NCI-H345 (cell line): ENCODE results near the gene LCAT.
"Not testable (repeated sequence)": the region's sequence is repeated elsewhere in the genome, so short reads cannot be mapped to it uniquely, and the experiment has no call there.

Source experiments
- DNase-seq: peaks from one replicate; lab custom pipeline; 2025; lab: John Stamatoyannopoulos, UW

The LCAT gene

DNA sequence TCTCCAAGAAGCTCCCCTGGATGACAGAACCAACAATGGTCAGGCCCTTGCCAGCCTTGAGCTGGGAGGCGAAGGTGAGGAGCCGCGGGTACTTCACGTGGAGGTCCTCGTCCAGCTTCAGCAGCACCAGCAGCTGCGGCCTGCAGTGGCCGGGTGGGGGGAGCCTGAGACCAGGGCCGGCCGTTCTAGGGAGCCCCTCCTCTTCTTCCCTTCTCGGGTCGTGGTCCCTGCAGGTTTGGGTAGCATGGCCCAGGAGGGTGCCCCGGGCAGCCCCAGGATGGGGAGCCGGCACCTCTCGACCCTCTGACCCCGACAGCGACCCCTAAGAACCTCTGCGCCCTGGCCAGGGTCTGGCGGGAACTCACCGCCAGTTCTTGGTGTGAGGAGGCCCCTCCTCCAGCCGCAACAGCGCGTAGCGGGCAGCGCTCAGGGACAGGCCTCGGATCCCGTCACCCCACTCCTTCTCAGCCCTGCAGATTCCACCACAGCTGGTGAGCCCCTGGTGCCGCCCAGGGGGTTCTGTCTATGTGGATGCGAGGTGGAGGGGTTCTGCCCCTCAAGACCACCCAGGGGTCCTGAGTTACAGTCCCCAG is 3.1 kb upstream of the LCAT start:
- no peak for DNase-seq

DNA sequence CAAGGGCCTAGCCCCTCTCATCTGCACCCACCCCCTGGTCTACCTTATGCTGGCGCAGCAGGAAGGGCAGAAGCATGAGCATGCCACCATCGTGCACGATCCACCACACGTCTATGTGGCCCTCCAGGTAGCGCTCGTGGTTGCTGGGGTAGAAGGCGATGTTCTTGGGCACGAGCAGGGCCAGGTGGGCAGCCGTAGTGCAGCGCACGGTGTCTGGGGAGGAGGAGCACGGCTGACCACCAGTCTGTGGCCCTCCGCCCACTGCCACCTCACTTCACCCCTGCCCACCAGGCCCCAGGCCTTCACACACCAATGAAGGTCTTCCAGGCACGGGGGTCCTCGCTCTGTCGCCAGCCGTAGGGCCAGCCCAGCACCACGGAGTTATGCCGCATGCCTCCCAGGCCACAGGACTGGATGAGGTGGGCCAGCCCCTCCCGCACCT is 2.2 kb upstream of the LCAT start:
- DNase-seq: no peak

DNA sequence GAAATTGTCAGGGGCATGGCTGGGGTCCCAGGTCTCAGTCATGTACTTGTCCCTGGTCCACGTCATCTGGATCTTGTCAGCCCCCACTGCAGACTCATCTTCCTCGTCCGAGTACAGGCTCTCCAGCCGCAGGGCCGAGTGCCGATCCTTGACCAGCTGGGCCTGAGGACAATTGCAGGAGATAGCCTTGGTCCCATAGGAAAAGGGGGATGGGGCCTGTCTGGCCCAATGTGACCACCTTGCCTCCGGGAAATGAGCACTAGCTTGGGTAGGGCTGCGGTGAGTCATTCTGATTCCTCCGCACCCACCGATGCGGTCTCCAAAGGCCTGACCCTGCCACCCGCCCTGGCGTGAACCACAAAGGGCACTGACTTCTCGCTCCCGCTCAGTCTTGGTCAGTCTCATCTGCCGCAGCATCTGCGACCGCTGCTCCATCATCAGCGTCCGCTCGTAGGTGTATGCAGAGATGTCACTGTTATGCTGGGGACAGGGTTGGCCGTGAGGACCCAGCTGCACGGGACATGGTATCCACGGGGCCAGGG is 1.5 kb upstream of the LCAT start:
- no peak for DNase-seq

DNA sequence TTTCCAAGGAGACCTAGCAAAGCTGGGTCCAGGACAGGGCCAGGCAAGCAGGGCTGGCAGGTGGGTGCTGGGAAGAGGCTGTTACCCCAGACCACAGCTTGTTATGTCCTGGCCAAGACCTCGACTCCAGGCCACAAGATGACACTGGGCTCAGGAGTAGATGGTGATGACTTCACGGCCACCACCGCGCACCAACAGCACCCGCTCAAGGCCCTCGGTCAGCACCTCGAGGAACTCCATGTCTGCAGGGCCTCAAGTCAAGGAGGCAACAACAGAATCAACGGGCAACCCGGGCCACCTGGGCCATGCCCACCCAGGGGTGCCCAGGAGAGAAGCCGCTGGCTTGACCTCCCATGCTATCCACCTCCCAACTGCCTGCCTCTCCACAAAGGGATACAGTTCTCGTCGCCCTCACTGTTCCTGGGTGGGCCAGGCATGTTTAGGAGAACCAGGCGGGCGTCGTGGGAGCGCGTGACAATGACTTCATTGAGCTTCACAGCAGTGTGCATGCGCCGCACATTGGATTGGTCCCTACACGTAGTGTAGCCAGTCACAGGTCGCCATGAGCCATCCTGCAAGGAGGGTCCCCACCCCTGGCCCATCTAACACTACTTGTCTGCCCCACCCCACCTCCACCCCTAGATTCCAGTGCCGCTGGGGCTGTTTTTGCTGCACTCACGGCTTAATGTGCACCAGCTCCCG is 921 bp upstream of the LCAT start:
- DNase-seq: no peak

DNA sequence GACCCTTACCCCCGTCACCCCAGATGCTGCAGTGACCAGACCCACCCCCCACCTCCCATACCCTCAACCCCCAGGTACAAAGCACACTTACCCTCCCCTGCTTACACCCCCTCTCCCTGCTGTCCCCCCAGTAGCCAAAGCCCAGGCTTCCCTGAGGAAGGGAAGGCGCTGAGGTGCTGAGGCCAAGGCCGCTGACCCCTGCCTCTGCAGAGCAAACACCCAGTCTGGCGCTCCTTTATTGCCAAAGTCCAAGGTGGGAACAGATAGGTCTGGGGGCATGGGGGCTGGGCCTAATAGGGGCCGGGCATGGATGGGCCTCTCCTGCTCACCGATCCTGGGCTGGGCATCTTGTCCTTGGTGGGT is 683 bp downstream of the LCAT start:
- no peak for DNase-seq

DNA sequence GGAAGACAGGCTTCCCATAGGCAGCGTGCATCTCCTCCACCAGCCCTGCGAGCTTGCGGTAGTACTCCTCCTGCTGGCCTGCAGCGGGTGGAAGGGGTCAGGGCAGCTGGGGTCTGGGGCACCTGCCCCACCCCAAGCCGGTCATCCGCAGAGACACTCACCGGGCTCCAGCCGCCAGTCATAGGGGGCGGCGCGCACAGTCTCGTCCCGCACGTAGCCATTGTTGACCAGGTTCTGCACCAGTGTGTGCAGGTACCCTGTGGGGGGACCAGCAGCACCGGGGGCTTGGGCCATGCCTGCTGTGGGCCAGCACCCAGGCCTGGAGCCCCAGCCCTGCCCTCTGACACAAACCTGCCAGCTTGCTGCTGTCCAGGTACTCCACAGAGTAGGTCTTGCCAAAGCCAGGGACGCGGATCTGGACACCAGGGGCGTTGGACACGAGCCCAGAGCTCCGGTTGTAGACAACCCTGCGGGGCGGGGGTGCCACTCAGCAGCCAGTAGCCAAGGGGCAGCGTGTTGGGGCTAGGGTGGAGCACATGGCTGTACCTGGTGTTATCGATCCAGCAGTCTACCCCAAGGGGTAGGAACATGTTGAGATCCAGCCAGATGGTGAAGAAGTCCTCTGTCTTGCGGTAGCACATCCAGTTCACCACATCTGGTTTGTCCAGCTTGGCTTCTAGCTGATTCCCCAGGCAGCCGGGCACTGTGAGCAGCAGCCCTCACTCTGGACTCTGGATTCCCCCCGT is 1.2 kb downstream of the LCAT start:
- DNase-seq: no peak

DNA sequence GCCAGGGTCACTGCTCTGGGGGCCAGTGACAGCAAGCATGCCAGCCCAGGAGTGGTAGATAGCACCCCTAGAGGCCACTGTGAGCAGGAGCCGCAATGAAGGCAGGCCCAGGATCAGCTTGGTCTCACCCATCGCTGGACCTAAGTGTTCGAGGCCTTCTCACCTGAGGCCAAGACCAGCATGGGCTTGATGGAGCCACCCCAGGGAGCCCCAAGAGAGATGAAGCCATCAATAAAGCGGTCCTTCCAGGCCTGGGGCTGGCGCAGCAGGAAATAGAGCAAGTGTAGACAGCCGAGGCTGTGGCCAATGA is 1.8 kb downstream of the LCAT start:
- no peak for DNase-seq

DNA sequence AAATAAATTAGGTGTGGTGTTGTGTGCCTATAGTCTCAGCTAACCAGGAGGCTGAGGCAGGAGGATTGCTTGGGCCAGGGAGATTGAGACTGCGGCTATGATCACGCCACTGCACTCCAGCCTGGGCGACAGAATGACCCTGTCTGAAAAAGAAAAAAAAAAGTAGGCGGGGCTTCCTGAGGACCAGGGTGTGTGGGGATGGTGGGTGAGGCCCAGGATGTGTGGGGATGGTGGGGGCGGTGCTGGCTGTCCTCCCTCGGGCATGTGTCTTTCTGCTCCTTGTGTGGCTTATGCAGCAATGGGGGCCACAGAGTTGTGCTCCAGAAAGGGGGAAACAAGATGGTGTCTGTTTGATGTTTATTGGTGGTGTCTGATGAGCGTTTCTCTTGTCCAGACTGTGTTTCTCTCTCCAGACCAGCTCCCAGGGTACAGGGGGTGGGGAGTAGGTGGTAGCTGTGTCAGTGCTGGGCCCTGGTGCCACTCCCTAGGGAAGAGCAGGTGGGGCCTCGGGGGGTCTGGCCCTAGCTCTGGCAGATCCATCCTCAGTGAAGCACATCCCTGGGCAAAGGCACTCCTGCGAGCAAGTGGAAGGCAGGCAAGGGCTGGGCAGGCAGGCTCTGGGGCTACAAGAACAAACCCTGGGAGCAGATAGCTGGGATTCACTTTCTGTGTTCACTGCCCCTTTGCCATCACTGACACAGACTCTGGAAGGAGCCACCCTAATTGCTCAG is 2.3 kb downstream of the LCAT start:
- DNase-seq: no peak

DNA sequence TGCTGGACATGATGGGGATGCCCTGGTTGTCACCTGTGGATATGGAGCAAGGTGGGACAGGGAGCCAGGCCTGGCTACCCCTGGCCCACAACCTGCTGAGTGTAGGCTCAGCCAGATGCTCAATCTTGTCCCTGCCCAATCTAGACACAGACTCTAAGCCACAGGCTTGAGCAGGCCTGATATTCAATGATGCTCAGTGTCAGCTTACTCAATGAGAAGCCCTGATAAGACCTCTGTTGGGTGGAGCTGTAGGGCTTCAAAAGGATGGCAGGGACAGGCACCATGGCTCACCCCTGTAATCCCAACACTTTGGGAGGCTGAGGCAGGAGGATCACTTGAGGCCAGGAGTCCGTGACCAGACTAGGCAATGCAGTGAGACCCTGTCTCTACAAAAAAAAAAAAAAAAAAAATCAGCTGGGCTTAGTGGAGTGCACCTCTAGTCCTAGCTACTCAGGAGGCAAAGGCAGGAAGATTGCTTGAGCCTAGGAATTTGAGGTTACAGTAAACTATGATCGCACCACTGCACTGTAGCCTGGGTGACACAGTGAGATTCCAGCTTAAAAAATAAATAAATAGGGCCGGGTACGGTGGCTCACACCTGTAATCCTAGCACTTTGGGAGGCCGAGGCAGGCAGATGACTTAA is 3.4 kb downstream of the LCAT start:
- DNase-seq: no peak

DNA sequence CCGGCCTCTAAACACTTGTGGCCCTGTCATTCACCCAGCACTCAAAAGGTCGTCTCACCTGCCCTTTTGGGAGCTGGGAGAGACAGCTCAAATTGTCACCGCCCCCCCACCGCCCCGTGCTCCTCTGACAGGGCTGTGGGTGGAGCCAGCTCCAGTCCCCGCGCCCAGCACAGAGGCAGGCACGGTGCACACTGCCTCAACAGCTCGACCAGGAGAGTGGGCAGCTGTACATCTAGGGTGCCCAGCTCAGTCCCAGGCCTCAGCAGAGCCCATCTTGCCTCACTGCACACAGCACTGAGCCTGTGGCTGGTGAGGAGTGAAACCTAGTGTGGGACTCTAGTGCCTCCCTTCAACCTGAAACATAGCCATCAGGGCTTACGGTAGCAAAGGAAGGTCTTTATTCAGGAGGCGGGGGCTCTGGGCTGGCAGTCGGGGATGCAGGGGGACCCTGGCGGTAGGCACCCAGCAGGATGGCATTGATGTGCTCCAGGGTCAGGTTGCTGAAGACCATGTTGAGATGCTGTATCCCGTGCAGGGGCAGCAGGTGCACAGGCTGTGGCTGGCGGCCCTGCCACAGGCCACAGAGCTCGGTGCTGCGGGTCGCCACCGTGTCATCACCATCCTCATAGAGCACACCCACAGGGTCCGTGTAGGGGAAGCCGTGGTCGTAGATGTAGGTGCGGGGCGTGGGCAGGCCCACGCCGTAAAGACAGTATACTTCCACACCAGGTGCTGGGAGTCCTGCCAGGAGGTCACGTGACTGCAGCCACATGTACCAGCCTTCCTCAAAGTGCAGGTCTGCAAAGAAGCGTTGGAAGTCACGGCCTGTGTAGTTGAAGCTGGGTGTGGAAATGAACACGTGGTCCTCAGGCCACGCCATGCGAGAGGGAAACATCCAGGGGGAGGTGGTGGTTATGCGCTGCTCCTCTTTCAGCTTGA is 4.1 kb downstream of the LCAT start:
- DNase-seq: no peak

DNA sequence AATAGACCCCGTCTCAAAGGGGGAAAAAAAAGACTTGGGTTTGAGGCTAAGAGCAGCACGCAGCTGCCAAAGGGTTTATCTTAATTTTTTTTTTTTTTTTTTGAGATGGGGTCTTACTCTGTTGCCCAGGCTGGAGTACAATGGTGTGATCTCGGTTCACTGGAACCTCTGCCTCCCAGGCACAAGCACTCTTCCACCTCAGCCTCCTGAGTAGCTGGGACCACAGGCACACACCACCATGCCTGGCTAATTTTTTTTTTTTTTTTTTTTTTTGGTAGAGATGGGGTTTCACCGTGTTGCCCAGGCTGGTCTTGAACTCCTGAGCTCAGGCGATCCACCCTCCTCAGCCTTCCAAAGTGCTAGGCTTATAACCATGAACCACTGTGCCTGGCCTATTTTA is 6.2 kb downstream of the LCAT start:
- DNase-seq: not testable (repeated sequence)

DNA sequence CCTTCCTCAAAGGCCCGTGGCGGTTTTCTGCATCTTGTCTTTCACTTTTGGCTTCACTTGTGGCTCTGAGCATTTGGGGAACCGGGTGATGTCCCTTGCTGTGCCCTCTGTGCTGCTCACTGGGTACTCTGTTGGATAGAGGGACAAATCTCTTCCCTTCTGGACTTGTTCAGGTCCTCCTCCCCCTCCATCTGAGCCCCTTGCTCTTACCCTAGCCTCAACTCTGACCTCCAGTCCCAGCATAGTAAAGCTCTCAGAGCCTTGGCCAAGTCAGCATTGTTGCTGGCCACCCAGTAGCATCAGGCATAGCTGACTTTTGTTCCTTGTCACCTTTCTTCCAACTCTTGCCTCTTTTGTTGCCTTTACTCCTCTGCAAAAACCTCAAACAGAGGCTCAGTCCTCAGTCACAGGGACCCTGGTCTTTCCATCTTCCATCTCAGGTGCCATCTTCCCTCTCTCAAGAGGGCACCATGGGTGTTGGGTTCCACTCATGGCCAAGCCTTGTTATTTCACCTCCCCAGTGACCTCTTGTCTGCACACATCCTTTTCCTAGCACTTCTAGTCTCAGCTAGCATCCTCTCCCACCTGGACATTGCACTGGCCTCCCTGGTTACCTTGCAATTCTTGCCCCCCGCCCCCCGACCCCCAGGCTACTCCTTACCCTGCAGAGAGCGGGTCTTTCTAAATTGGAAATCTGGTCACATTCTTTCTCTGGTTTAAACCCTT is 6.9 kb downstream of the LCAT start:
- peak; percentile 16 for DNase-seq

DNA sequence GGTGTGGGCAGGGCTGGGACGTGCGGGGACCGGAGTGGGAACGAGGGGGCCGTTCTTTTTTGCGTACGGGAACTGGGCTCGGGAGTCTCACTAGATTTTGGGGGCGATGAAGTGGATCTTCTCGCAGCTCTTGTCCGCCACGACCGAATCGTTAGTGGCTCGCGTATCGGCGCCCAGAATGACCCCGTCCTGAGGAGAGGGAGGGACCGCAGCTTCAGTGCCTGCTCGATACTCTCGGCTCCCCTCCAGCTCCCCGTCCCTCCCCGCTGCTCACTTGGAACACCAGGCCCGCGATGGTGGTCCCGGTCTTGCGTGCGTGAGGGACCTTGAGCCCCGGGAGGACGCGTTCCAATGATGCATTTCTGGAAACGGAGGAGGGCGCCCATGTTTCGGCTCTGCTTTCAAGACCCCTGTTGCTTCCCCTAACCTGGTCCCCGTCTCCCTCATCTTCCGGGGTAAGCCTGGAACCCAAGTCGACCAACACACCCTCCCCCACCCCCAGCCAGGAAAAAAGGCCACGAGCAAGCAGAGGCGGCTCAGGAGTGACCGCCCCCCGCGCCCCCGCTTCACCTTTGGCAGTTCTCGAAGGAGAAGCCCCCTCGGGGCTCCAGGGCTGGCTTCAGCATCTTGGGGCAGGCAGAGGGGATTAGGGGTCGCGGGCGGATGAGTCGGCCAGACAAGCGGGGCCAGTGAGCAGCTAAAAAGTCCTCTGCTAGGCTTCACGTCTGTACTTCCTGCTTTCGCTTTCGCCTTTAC is 7.6 kb downstream of the LCAT start, which contains the start of gene PSMB10:
PSMB10 (minus strand) TSS at position 727 of the 756 bp plus-strand sequence; CDS start at position 626, 101 bp downstream.
- DNase-seq: no peak

DNA sequence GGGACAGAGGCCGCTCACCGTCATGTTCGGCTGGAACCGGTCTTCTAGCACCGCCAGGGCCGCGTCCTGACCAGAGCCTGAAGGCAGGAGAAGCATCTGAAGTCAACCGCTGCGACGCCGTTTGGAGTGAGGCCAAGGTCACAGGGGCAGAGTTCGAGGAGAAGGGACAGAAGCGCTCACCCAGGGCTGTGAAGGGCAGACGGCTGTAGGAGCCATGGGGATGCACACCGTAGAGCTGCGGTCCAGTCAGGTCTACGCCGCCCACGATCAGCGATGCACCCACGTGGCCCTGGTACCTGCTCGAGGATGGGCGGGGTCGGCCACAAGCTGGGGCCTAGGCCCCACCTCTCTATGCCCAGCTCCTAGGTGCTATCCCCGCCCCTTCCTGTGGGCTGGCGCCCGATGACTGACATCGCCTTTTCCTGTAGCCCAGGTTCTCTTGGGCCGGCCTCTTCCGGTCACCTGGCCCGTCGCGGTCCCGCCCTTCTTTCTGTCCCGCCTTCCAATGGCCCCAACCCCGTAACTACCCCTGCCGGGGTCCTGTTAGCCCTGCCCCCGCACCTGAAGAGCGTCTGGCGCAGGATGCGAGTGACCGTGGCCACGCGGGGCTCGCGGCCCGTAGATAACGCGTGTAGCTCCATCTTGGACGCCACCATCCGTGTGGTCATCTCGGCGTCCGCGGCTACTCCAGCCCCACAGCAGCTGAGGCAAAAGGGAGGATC is 8.4 kb downstream of the LCAT start:
- peak; percentile 96 for DNase-seq

DNA sequence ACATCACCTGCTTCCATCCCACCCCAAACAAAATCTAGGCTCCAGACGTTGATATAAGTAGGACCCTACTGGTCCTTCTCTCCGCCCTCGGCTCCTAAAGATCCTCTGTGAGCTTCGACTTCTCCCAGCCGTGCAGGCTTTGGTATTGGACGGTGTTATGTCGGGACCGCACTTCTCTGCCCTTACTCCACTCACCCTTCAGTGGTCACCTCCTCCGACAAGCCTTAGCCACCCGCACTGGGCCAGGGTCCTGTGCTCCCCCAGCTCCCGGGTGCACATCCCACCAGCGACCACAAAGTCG is 8.9 kb downstream of the LCAT start:
- DNase-seq: no peak

DNA sequence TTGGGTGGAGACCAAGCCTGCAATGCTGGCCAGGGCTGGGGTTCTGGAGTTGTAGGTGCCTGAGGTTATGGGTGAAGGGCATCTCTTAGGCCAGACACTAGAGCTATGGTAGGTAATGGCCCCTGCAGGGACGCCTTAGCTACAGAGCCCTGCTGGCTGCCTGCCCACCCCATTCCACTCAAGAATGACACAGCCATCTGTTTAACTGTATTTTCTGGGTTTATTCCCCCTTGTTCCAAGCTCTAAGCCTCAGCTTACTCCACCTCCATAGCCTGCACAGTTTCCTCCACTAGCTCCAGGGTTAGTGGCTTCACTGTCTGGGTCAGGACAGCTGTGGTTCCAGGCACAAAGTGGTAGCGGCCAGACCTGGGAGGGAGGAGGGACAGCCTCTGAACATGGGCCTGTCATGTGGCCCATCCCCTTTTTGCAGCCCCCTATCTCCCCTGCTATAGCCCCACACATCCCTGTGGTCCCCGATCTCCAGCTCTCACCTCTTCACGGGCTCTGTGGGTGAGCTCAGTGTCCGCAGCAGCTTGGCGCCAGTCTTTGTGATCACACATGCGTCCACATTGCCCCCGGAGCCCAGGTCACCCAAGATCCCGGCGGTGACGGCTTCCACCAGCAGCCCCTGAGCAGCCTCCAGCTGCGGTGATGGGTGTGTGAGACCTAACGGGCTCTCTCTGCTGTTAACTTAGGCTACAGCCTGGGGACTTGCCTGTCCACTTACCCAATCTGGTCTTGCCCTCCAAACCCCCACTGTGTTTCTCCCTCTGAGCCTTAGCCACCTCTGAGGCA is 9.4 kb downstream of the LCAT start:
- DNase-seq: no peak

DNA sequence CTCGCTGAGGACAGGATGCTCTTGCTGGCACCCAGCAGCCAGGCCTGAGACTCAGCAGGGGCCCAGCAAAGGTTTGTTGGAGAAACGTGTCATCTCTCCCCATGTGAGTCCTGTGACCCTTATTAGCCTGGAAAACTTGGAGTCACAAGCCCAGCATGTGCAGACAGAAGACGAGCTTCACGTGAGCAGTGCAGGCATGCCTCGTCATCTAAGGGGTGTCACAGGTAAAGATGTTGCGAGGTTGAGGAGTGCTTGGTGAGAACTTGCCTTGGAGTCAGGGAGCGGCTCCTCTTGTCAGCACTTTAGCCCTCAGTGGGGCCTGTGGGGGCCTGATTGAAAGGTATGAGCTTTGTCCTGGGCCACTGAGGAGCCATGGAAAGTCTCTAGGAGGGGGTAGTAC is 10.1 kb downstream of the LCAT start:
- no peak for DNase-seq

DNA sequence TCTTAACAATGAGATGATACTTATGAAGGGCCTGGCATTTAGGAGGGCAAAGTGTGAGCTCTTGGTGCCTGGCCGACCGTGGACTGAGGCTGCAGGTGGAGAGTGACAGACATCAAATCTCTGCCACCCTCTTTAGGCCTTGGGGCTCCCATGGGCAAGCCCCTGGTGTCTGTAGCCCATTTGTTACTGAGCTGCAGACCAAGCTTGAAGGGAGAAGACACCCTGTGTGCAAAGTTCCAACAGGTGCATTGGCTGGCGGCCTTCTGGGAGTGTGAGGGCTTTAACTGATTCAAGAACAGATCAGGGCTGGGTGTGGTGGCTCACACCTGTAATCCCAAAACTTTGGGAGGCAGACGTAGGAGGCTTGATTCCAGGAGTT is 11.5 kb downstream of the LCAT start:
- no peak for DNase-seq
